ENCODE data around the gene DENND6B. TPM values are rescaled to one million over a fixed set of nuclear protein-coding genes. Genes with fewer than 3 reads are reported as not detected.

Gene DENND6B
- total RNA-seq, 1 donor: 9.2 TPM

- peak in 1 of 3 donors; percentile 39 for DNase-seq (ENCODE audit: low read depth in 2 of 3, low spot score in 2 of 3)
Measured at GRCh38 chr22:50260801-50261614, 65.8 kb downstream of the DENND6B start.

GRCh38 chr22:50260434-50260800 lies 66.4 kb downstream of the DENND6B start:
- no peak for DNase-seq (ENCODE audit: low read depth in 2 of 3, low spot score in 2 of 3)

- DNase-seq (ENCODE audit: low read depth in 2 of 3, low spot score in 2 of 3): no peak
Measured at GRCh38 chr22:50259302-50259701, 67.5 kb downstream of the DENND6B start.

Other genes with a start within 250 kb of the DENND6B start
- 139 TPM for gene MLC1, start 241.6 kb downstream of the DENND6B start, total RNA-seq
- 0.27 TPM for gene MOV10L1, start 237.0 kb downstream of the DENND6B start, total RNA-seq
- gene PANX2, start 156.3 kb downstream of the DENND6B start, total RNA-seq: 6.5 TPM
- 70.0 TPM for gene TRABD, start 141.1 kb downstream of the DENND6B start, total RNA-seq
- 31.8 TPM for gene SELENOO, start 126.0 kb downstream of the DENND6B start, total RNA-seq
- 76.7 TPM for gene TUBGCP6, start 82.0 kb downstream of the DENND6B start, total RNA-seq
- 51.7 TPM for gene HDAC10, start 75.7 kb downstream of the DENND6B start, total RNA-seq
- gene MAPK12, start 65.3 kb downstream of the DENND6B start, total RNA-seq: 30.2 TPM
- 11.8 TPM for gene MAPK11, start 56.6 kb downstream of the DENND6B start, total RNA-seq
- 91.8 TPM for gene PLXNB2, start 19.4 kb downstream of the DENND6B start, total RNA-seq
- gene PPP6R2, start 16.3 kb upstream of the DENND6B start, total RNA-seq: 70.3 TPM
- gene SBF1, start 148.0 kb upstream of the DENND6B start, total RNA-seq: 118 TPM
- gene ADM2, start 154.5 kb upstream of the DENND6B start, total RNA-seq: 0.54 TPM
- not detected for gene MIOX, start 159.8 kb upstream of the DENND6B start, total RNA-seq
- gene LMF2, start 180.7 kb upstream of the DENND6B start, total RNA-seq: 65.4 TPM
- gene NCAPH2, start 181.2 kb upstream of the DENND6B start, total RNA-seq: 38.2 TPM
- 7.3 TPM for gene SCO2, start 198.6 kb upstream of the DENND6B start, total RNA-seq
- 20.5 TPM for gene TYMP, start 203.0 kb upstream of the DENND6B start, total RNA-seq
- 1.6 TPM for gene KLHDC7B, start 218.9 kb upstream of the DENND6B start, total RNA-seq
- gene SYCE3, start 235.9 kb upstream of the DENND6B start, total RNA-seq: 0.54 TPM

Data from hematopoietic multipotent progenitor cell (in vitro differentiated cells).